ENCODE measurements around the gene ACTMAP.

Gene ACTMAP

GRCh38 chr19:40716031-40716481 lies 34.2 kb downstream of the ACTMAP start (continued):
- TF ChIP-seq ZBTB6 (tag by site-specific recombination; IDR thresholded peaks at IDR 0.05): 0 out of 2 replicates have a peak, but pooled peaks have one; percentile 16

GRCh38 chr19:40714441-40715299 lies 35.6 kb downstream of the ACTMAP start:
- peaks cover 45% of the 10 kb centered on the region for H3K4me1 ChIP-seq (ENCODE audit: control insufficient read depth, insufficient read depth, low read length)
- POLR2A ChIA-PET: interaction anchor here (0.6 kb wide), 2 partner anchors 91 to 1234 kb away, joined by 3 read pairs; partner anchors contain the start of gene TIMM50
- CTCF ChIA-PET: interaction anchor here (1.0 kb wide), 1 partner anchor 92 kb away, joined by 4 read pairs; no protein-coding TSS in a partner anchor
- no peaks in the 10 kb centered on the region for H3K9me3 ChIP-seq (ENCODE audit: control insufficient read depth, insufficient read depth, low read depth, low read length)
- H3K27ac ChIP-seq (ENCODE audit: extremely low read depth, low read depth, low read length): peak overlapping the region; percentile 86
- H3K36me3 ChIP-seq (ENCODE audit: control insufficient read depth in 2 of 2, insufficient read depth in 1 of 2, low read length in 2 of 2): peaks cover 29 to 46% of the 10 kb centered on the region in 2 experiments
- peak overlapping the region; percentile 43 for H3K4me3 ChIP-seq (ENCODE audit: low read depth, low read length)
- peak; percentile 56; the same call in 1 of the 2 replicates for TF ChIP-seq KLF9 (tag by site-specific recombination; IDR thresholded peaks at IDR 0.05; ENCODE audit: low read depth)
- peak; percentile 71 for TF ChIP-seq ZIC2 (tag by site-specific recombination; IDR thresholded peaks at IDR 0.05)
- TF ChIP-seq SP3 (tag by site-specific recombination; IDR thresholded peaks at IDR 0.05): peak; percentile 85
- peak; percentile 18; the same call in 1 of the 2 replicates for TF ChIP-seq ZBTB7A (tag by site-specific recombination; IDR thresholded peaks at IDR 0.05; ENCODE audit: low read depth)
- TF ChIP-seq BCL6B (tag by site-specific recombination; IDR thresholded peaks at IDR 0.05): no peak
- no peak for TF ChIP-seq HOXD13 (CRISPR knock-in tag; IDR thresholded peaks at IDR 0.05; ENCODE audit: borderline replicate concordance)
- no peak for TF ChIP-seq KLF16 (tag by site-specific recombination; IDR thresholded peaks at IDR 0.05)
- TF ChIP-seq YY2 (tag by site-specific recombination; IDR thresholded peaks at IDR 0.05): peak; percentile 56; the same call in 1 of the 2 replicates
- peak; percentile 97 for TF ChIP-seq ZBTB6 (tag by site-specific recombination; IDR thresholded peaks at IDR 0.05)
- peak; percentile 51; the same call in 1 of the 2 replicates for TF ChIP-seq OSR2 (tag by site-specific recombination; IDR thresholded peaks at IDR 0.05)
- 0 out of 2 replicates have a peak, but pooled peaks have one; percentile 8 for TF ChIP-seq ZNF157 (tag by site-specific recombination; IDR thresholded peaks at IDR 0.05)
- no peak for TF ChIP-seq ZNF366 (tag by site-specific recombination; conservative IDR thresholded peaks at IDR 0.05)
- no peak for TF ChIP-seq FEZF1 (tag by site-specific recombination; IDR thresholded peaks at IDR 0.05)
- TF ChIP-seq ZNF362 (tag by site-specific recombination; IDR thresholded peaks at IDR 0.05): no peak
- no peak for TF ChIP-seq ZNF626 (tag by site-specific recombination; IDR thresholded peaks at IDR 0.05)
- no peak for TF ChIP-seq ZBTB44 (tag by site-specific recombination; IDR thresholded peaks at IDR 0.05)
- TF ChIP-seq SP2 (tag by site-specific recombination; IDR thresholded peaks at IDR 0.05): peak; percentile 96
- peak; percentile 76; the same call in 1 of the 2 replicates for TF ChIP-seq ZSCAN23 (tag by site-specific recombination; IDR thresholded peaks at IDR 0.05)
- TF ChIP-seq ZBTB17 (tag by site-specific recombination; IDR thresholded peaks at IDR 0.05): no peak
- TF ChIP-seq ZNF423 (tag by site-specific recombination; IDR thresholded peaks at IDR 0.05): no peak
- no peak; the same call in 1 of the 2 replicates for TF ChIP-seq ZSCAN30 (tag by site-specific recombination; IDR thresholded peaks at IDR 0.05)
- no peak for TF ChIP-seq ZNF121 (tag by site-specific recombination; IDR thresholded peaks at IDR 0.05)
- no peak for TF ChIP-seq ZBTB20 (tag by site-specific recombination; IDR thresholded peaks at IDR 0.05)
- no peak for TF ChIP-seq ZNF555 (tag by site-specific recombination; conservative IDR thresholded peaks at IDR 0.05)
- TF ChIP-seq ZNF239 (tag by site-specific recombination; IDR thresholded peaks at IDR 0.05): no peak
- peak; percentile 85; the same call in 1 of the 2 replicates for TF ChIP-seq ZNF561 (tag by site-specific recombination; IDR thresholded peaks at IDR 0.05; ENCODE audit: borderline replicate concordance)
- no peak for TF ChIP-seq ZNF473 (tag by site-specific recombination; IDR thresholded peaks at IDR 0.05)
- peak; percentile 73 for TF ChIP-seq ZNF76 (tag by site-specific recombination; IDR thresholded peaks at IDR 0.05; ENCODE audit: borderline replicate concordance, low read depth)
